Measurements from ENCODE around the gene KDM6B.

DNA sequence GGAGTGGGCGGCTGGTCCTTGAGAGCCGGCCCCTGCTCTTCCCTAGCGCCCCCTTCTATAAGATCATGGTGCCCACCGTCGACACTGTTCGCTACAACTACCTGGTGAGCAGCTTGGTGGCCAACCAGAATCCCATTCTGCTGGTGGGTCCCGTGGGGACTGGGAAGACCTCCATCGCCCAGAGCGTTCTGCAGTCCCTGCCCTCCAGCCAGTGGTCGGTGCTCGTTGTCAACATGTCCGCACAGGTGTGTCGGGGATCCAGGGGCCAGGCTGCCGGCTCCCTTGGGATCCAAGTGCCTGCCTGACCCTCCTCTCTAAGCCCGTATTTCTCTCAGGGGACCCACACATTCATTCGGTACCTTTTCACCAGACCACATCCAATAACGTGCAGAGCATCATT is 41.4 kb upstream of the KDM6B start:
- TF ChIP-seq, protein P1, sequence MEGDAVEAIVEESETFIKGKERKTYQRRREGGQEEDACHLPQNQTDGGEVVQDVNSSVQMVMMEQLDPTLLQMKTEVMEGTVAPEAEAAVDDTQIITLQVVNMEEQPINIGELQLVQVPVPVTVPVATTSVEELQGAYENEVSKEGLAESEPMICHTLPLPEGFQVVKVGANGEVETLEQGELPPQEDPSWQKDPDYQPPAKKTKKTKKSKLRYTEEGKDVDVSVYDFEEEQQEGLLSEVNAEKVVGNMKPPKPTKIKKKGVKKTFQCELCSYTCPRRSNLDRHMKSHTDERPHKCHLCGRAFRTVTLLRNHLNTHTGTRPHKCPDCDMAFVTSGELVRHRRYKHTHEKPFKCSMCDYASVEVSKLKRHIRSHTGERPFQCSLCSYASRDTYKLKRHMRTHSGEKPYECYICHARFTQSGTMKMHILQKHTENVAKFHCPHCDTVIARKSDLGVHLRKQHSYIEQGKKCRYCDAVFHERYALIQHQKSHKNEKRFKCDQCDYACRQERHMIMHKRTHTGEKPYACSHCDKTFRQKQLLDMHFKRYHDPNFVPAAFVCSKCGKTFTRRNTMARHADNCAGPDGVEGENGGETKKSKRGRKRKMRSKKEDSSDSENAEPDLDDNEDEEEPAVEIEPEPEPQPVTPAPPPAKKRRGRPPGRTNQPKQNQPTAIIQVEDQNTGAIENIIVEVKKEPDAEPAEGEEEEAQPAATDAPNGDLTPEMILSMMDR (IDR thresholded peaks at IDR 0.05), result no peak
- no peak for TF ChIP-seq POLR2A (IDR thresholded peaks at IDR 0.05)
